ENCODE results near the gene ARFRP1. TPM values are rescaled to one million over a fixed set of nuclear protein-coding genes. Genes with fewer than 3 reads are reported as not detected.

ARFRP1 gene
- total RNA-seq, 2 experiments from 2014 or later, result 53.3 to 82.1 TPM

GRCh38 chr20:63752411-63753101 is 44.8 kb upstream of the ARFRP1 start:
- H3K4me1 ChIP-seq (ENCODE audit: insufficient read depth, low read length, poor library complexity, severe bottlenecking), result peaks cover 18% of the 10 kb centered on the region
- no peaks in the 10 kb centered on the region for H3K36me3 ChIP-seq (ENCODE audit: insufficient read depth, low read length)
- POLR2A ChIA-PET, result no interaction called here
- no peak overlapping the region for H3K4me2 ChIP-seq (ENCODE audit: low read length)
- H2AFZ ChIP-seq (ENCODE audit: low read length), result no peak overlapping the region
- TF ChIP-seq EZH2phosphoT487 (IDR thresholded peaks at IDR 0.05; ENCODE audit: borderline replicate concordance, low read depth, low read length) (no peak), CTCF (conservative IDR thresholded peaks at IDR 0.05; ENCODE audit: low read length) (peak; percentile 30; the same call in 1 of the 2 replicates)
- intact Hi-C loops (cut with micrococcal nuclease; ENCODE audit: unreplicated experiment), result no loop called here
- BruUV-seq (replicated peaks), result no TSS peak
- no peaks in the 10 kb centered on the region for H3K79me2 ChIP-seq (ENCODE audit: insufficient read depth, low read depth, low read length)
- H4K20me1 ChIP-seq (ENCODE audit: insufficient read depth, low read length), result no peaks in the 10 kb centered on the region
- no peaks in the 10 kb centered on the region for H3K9me3 ChIP-seq (ENCODE audit: low read length)
- DNase-seq (ENCODE audit: low spot score), result no peak
- H3K4me3 ChIP-seq (ENCODE audit: low read depth, low read length, poor library complexity, severe bottlenecking), result no peak overlapping the region
- no peak overlapping the region for H3K27ac ChIP-seq (ENCODE audit: low read depth, low read length, poor library complexity, severe bottlenecking)
- no peaks in the 10 kb centered on the region for H3K9me2 ChIP-seq (ENCODE audit: insufficient read depth, low read length)
- CTCF ChIA-PET (ENCODE audit: unreplicated experiment), result no interaction called here

GRCh38 chr20:63751471-63752271 is 43.9 kb upstream of the ARFRP1 start:
- Histone ChIP-seq H3K27ac (ENCODE audit: low read depth, low read length, poor library complexity, severe bottlenecking) (no peak overlapping the region), H3K9me2 (ENCODE audit: insufficient read depth, low read length) (no peaks in the 10 kb centered on the region), H2AFZ (ENCODE audit: low read length) (no peak overlapping the region), H3K9me3 (ENCODE audit: low read length) (no peaks in the 10 kb centered on the region), H3K4me3 (ENCODE audit: low read depth, low read length, poor library complexity, severe bottlenecking) (no peak overlapping the region), H3K79me2 (ENCODE audit: insufficient read depth, low read depth, low read length) (no peaks in the 10 kb centered on the region), H3K4me1 (ENCODE audit: insufficient read depth, low read length, poor library complexity, severe bottlenecking) (peaks cover 26% of the 10 kb centered on the region), H3K36me3 (ENCODE audit: insufficient read depth, low read length) (no peaks in the 10 kb centered on the region), H4K20me1 (ENCODE audit: insufficient read depth, low read length) (no peaks in the 10 kb centered on the region), H3K4me2 (ENCODE audit: low read length) (no peak overlapping the region)
- ChIA-PET CTCF (ENCODE audit: unreplicated experiment) (no interaction called here), POLR2A (no interaction called here)
- no peak for TF ChIP-seq EZH2phosphoT487 (IDR thresholded peaks at IDR 0.05; ENCODE audit: borderline replicate concordance, low read depth, low read length)
- TF ChIP-seq CTCF (conservative IDR thresholded peaks at IDR 0.05; ENCODE audit: low read length), result no peak
- no TSS peak for BruUV-seq (replicated peaks)
- intact Hi-C loops (cut with micrococcal nuclease; ENCODE audit: unreplicated experiment), result no loop called here
- DNase-seq (ENCODE audit: low spot score), result no peak
